Sigmoid colon (tissue), 4 donors: Measurements from ENCODE around the gene ACTN1.

ENCODE experiments used
- EP300 ChIP-seq, 4 donors: sonication (generic); formaldehyde crosslinking; IDR thresholded peaks; one replicate each; pipeline ENCODE4 v1.6.1; 2017; ENCODE audit warnings: antibody characterized with exemption in 4 of 4
- POLR2A ChIP-seq, 2 donors: fragments of 450-650 bp; IDR thresholded peaks; one replicate each; pipeline ENCODE4 v1.6.1; 2016; ENCODE audit warnings: antibody characterized with exemption in 2 of 2, mild to moderate bottlenecking in 2 of 2, moderate library complexity in 2 of 2
- POLR2AphosphoS5 ChIP-seq, 4 donors: sonication (generic); formaldehyde crosslinking; IDR thresholded peaks; one replicate each; pipeline ENCODE4 v1.6.1; 2017; ENCODE audit warnings: antibody characterized with exemption in 4 of 4
- TF ChIP-seq, protein P1 (sequence below), 4 experiments: fragments of 450-650 bp in 3 of 4; fragments of 200-600 bp in 1 of 4; IDR thresholded peaks; one replicate each; pipeline ENCODE4 v1.5.1; 2016 to 2019; ENCODE audit warnings: antibody characterized with exemption in 4 of 4, mild to moderate bottlenecking in 3 of 4, moderate library complexity in 2 of 4

GRCh38 chr14:68928770-68929550, 50.1 kb downstream of the ACTN1 start:
- TF ChIP-seq, protein P1, sequence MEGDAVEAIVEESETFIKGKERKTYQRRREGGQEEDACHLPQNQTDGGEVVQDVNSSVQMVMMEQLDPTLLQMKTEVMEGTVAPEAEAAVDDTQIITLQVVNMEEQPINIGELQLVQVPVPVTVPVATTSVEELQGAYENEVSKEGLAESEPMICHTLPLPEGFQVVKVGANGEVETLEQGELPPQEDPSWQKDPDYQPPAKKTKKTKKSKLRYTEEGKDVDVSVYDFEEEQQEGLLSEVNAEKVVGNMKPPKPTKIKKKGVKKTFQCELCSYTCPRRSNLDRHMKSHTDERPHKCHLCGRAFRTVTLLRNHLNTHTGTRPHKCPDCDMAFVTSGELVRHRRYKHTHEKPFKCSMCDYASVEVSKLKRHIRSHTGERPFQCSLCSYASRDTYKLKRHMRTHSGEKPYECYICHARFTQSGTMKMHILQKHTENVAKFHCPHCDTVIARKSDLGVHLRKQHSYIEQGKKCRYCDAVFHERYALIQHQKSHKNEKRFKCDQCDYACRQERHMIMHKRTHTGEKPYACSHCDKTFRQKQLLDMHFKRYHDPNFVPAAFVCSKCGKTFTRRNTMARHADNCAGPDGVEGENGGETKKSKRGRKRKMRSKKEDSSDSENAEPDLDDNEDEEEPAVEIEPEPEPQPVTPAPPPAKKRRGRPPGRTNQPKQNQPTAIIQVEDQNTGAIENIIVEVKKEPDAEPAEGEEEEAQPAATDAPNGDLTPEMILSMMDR (IDR thresholded peaks at IDR 0.05), result no peak
- TF ChIP-seq POLR2A (IDR thresholded peaks at IDR 0.05) (no peak), POLR2AphosphoS5 (IDR thresholded peaks at IDR 0.05) (no peak), EP300 (IDR thresholded peaks at IDR 0.05) (no peak)
